Measurements from ENCODE around the gene RPL29.
A peak's percentile ranks its signal among the peaks of the same experiment; 100 is the strongest.

RPL29 gene

GRCh38 chr3:52029535-52029934 lies 33.8 kb upstream of the RPL29 start (continued):
- no peak; the same call in 1 of the 2 replicates for TF ChIP-seq TSHZ2 (CRISPR knock-in tag; IDR thresholded peaks at IDR 0.05)

- TF ChIP-seq TCF4 (CRISPR knock-in tag; IDR thresholded peaks at IDR 0.05; ENCODE audit: borderline replicate concordance): peak; percentile 78; the same call in 1 of the 2 replicates
- TF ChIP-seq TOX (CRISPR knock-in tag; IDR thresholded peaks at IDR 0.05; ENCODE audit: borderline replicate concordance): no peak
- ATAC-seq: peak; percentile 27; the same call in 1 of the 3 replicates
Observed at GRCh38 chr3:52029053-52029452, 33.4 kb upstream of the RPL29 start.

- peak; percentile 51 for ATAC-seq
- TF ChIP-seq ZNF8 (CRISPR knock-in tag; IDR thresholded peaks at IDR 0.05): no peak
Observed at GRCh38 chr3:52028572-52028971, 32.9 kb upstream of the RPL29 start.

- TF ChIP-seq ZNF70 (CRISPR knock-in tag; IDR thresholded peaks at IDR 0.05): no peak
- TF ChIP-seq ARNTL (CRISPR knock-in tag; IDR thresholded peaks at IDR 0.05; ENCODE audit: borderline replicate concordance, low read depth): no peak
- no peak for TF ChIP-seq PATZ1 (CRISPR knock-in tag; IDR thresholded peaks at IDR 0.05; ENCODE audit: borderline replicate concordance)
- no peak for TF ChIP-seq ZFP30 (CRISPR knock-in tag; IDR thresholded peaks at IDR 0.05)
- no peak for TF ChIP-seq CSDC2 (CRISPR knock-in tag; IDR thresholded peaks at IDR 0.05)
- no peak for TF ChIP-seq OSR1 (CRISPR knock-in tag; IDR thresholded peaks at IDR 0.05)
- TF ChIP-seq GLIS3 (CRISPR knock-in tag; IDR thresholded peaks at IDR 0.05): no peak
- no peak for TF ChIP-seq ZNF8 (CRISPR knock-in tag; IDR thresholded peaks at IDR 0.05)
- TF ChIP-seq CREB5 (CRISPR knock-in tag; IDR thresholded peaks at IDR 0.05; ENCODE audit: low read depth): no peak
- TF ChIP-seq RARB (CRISPR knock-in tag; IDR thresholded peaks at IDR 0.05): no peak
- no peak for TF ChIP-seq POU6F1 (CRISPR knock-in tag; IDR thresholded peaks at IDR 0.05; ENCODE audit: borderline replicate concordance, low read depth)
- no peak for TF ChIP-seq TSHZ2 (CRISPR knock-in tag; IDR thresholded peaks at IDR 0.05)
- TF ChIP-seq ISL1 (CRISPR knock-in tag; IDR thresholded peaks at IDR 0.05): no peak
- no peak for TF ChIP-seq TCF4 (CRISPR knock-in tag; IDR thresholded peaks at IDR 0.05; ENCODE audit: borderline replicate concordance)
- no peak for TF ChIP-seq SNAI2 (CRISPR knock-in tag; IDR thresholded peaks at IDR 0.05)
- TF ChIP-seq ZC3H10 (CRISPR knock-in tag; IDR thresholded peaks at IDR 0.05): no peak
- TF ChIP-seq BACH2 (CRISPR knock-in tag; IDR thresholded peaks at IDR 0.05; ENCODE audit: borderline replicate concordance): no peak
- no peak for TF ChIP-seq TOX (CRISPR knock-in tag; IDR thresholded peaks at IDR 0.05; ENCODE audit: borderline replicate concordance)
- no peak for TF ChIP-seq ZNF565 (CRISPR knock-in tag; conservative IDR thresholded peaks at IDR 0.05; ENCODE audit: low read depth)
- no peak for TF ChIP-seq CSRNP3 (CRISPR knock-in tag; IDR thresholded peaks at IDR 0.05)
- no peak for ATAC-seq
Observed at GRCh38 chr3:52026041-52026440, 30.3 kb upstream of the RPL29 start.
